ENCODE results near the gene ANKRD45.
A peak's percentile ranks its signal among the peaks of the same experiment; 100 is the strongest.
"Not testable (repeated sequence)": the region's sequence is repeated elsewhere in the genome, so short reads cannot be mapped to it uniquely, and the experiment has no call there.

ANKRD45 gene

GRCh38 chr1:173572201-173572873 is 97.3 kb downstream of the ANKRD45 start:
- no peak for DNase-seq

DNA sequence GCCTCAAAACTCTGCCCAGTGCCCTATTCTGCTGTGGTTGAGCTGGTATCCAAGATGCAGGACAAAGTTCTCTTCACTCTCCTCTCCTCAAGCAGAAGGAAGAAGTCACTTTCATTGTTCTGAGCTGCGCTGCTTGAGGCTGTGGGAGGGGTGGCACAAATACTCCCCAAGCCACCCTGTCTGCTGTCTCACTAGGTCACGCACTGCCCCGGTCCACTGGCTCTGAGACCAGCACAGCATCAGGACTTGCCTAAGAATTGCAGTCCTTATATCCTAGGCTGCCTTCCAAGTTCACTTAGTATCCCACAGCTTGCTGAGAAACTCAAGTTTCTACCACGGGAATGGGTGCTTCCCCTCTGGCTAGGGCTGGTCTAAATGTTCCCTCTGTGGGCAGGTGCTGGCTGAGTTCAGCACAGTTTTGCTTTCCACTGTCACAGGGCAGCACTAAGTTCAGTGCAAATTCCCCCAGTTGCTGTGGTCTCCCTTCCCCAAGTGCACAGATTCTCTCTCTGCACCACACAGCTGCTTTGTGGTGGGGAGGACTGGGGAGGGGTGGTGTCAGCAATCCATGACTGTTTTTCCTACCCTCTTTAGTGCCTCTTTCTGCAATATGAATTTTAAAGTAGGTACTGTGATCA is 99.2 kb downstream of the ANKRD45 start:
- no peak for DNase-seq

GRCh38 chr1:173568483-173568882 is 101.2 kb downstream of the ANKRD45 start:
- DNase-seq, result peak in 1 of 4 experiments; percentile 17

- DNase-seq, result not testable (repeated sequence)
Measured at GRCh38 chr1:173563846-173564245, 105.8 kb downstream of the ANKRD45 start.

DNA sequence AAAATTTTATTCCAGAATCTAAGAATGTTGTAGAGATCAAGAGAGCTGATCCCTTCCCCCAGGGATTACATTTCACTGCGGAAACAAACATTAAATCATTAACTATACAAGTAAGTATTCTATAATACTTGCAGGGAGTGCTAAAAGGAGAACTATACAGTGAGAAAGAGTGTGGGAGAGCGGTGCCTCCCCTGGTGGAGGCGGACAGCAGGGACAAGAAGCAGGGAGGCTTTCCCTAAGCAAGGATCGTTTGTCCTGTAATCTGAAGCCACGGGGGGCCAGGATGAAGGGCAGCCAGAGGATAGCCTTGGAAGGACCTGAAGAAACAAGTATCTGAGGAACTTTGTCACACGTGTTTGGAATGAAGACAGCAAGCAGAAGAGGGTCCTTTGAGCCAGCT is 106.8 kb downstream of the ANKRD45 start:
- DNase-seq, result peak in 3 of 4 experiments; percentile 11 to 35 (median 20)

- DNase-seq, result no peak
Measured at GRCh38 chr1:173561263-173561662, 108.4 kb downstream of the ANKRD45 start.

DNA sequence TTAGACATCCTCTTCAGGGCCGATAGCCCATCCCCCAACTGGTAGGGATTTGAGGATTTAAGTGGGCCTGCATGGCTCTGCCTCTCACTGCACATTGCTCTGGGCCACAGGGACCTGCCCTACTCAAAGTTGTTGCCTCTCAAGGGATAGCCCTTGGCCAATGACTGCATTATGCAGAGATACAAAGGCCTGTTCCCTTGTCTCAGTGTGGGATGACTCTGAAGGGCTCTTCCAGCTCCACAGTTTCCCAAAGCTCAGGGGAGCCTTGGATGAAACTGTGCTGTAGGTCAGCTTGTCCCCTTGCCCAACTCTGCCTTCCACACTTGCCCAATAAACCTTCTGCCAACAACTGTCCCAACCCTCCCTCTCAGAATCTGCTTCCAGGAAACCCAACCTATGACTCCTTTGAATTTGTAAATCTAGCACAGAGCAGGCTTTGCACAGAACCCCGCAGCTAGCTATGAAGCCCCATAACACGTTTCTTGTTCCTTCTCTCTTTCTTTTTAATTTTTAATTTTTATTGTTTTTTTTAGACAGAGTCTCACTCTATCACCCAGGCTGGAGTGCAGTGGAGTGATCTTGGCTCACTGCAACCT is 109.3 kb downstream of the ANKRD45 start:
- DNase-seq, result no peak
